D341Med (cell line): Measurements from ENCODE around the gene SPRYD3.

ENCODE experiments used
- DNase-seq: peaks from one replicate; pipeline ENCODE4 v3.0.0; 2012; ENCODE audit warnings: low spot score

Gene SPRYD3

GRCh38 chr12:53063708-53064612 is 15.2 kb downstream of the SPRYD3 start:
- no peak for DNase-seq

DNA sequence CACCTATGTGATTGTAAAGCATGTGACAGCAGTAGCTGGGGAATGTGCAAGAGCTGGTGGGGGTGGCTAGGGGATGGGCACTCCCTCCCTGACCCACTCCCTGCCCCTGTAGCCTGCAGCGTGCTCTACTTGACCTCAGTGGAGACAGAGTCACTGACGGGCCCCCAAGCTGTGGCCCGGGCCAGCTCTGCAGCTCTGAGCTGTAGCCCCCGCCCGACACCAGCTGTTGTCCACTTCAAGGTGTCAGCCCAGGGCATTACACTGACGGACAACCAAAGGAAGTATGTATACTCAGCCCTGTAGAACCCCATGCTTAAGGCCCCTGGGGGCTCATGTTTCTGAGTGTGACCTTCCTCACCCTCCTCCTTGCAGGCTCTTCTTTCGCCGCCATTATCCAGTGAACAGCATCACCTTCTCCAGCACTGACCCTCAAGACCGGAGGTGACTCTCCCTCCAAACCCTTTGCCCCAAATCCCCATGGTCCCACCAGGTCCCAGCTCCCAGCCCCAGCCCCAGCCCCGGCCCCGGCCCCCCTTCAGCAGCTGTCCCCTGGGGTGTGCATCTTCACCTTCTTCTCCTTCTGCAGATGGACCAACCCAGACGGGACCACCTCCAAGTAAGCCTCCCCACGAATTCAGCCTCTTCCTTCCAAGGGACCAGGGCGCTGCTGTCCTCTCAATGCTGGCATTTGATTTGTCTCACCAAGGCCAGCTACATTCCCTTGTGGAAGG is 16.0 kb downstream of the SPRYD3 start:
- DNase-seq = no peak

DNA sequence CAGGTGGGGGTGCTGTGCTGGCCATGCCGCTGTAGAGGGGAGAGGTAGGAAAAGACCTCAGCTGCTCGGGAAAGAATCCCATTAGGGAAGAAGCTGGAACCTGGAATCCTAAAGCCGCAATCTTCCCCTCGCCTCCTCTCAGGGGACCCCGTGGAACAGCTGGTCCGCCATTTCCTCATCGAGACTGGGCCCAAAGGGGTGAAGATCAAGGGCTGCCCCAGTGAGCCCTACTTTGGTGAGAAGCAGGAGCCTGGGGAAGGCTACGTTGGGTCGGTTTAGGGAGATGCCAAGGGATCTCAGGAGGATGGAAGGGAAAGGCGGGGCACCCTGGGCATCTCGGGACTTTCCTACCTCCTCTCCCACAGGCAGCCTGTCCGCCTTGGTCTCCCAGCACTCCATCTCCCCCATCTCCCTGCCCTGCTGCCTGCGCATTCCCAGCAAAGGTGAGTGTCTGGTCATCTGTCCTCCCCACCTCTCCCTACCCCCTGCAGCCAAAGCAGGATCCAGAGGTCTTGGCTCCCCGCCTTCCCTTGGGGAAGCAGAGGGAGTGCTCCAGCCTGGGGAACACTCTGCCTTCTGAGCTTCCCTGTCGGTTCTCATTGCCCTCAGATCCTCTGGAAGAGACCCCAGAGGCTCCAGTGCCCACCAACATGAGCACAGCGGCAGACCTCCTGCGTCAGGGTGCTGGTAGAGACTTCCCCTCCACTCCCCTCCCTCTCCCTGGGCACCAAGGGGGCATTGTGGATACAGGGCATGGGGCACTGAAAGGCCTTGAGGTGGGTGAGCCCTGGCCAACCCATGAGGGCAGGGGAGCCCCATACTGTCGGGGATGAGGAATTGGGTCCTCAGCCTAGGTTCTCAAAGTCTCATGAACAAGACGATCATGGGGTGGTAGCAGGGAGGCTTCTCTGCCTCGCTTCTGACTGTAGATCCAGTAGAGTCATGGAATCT is 16.9 kb downstream of the SPRYD3 start:
- DNase-seq = no peak

DNA sequence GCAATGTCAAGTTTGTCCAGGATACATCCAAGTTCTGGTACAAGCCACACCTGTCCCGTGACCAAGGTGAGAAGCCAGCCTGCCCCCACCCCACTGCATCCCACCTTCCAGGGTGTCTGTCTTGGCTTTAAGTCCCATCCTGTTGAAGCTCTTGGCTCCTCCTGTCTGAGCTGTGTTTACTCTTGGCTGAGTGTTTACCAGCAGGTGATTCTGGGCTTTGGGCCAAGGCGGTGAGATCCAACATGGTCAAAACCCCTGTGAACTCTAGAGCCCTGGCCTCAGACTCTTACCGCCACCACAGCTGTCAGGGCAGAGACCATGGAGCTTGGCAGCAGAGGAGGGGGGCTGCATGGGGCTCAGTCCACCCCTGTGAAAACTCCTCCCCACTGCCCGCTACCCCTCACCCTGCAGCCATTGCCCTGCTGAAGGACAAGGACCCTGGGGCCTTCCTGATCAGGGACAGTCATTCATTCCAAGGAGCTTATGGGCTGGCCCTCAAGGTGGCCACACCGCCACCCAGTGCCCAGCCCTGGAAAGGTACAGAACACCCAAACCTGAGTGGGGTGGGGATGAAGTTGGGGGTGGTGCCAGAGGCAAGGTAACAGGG is 17.7 kb downstream of the SPRYD3 start:
- DNase-seq = no peak

GRCh38 chr12:53060721-53061276 is 18.4 kb downstream of the SPRYD3 start:
- DNase-seq = no peak

DNA sequence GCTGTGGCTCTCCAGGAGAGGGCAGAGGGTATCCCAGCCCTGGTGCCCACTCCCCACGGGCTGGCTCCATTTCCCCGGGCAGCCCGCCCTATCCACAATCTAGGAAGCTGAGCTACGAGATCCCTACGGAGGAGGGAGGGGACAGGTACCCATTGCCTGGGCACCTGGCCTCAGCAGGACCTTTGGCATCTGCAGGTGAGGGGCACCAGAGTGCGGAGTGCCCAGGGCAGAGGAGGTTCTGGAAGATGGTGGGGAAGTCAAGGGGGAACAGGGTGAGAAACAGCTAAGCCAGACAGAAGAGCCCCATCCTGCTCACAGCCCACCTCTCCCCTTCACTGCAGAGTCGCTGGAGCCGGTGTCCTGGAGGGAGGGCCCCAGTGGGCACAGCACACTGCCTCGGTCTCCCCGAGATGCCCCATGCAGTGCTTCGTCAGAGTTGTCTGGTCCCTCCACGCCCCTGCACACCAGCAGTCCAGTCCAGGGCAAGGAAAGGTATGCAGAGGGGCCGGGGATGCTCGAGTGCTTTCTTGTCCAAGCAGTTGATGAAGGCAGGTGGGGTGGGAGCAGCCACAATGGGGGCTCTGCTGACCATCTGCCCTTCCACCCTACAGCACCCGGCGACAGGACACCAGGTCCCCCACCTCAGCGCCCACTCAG is 19.0 kb downstream of the SPRYD3 start:
- DNase-seq = no peak

DNA sequence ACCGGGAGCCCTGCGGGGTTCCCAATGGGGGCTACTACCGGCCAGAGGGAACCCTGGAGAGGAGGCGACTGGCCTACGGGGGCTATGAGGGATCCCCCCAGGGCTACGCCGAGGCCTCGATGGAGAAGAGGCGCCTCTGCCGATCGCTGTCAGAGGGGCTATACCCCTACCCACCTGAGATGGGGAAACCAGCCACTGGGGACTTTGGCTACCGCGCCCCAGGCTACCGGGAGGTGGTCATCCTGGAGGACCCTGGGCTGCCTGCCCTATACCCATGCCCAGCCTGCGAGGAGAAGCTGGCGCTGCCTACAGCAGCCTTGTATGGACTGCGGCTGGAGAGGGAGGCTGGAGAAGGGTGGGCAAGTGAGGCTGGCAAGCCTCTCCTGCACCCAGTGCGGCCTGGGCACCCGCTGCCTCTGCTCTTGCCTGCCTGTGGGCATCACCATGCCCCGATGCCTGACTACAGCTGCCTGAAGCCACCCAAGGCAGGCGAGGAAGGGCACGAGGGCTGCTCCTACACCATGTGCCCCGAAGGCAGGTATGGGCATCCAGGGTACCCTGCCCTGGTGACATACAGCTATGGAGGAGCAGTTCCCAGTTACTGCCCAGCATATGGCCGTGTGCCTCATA is 19.6 kb downstream of the SPRYD3 start:
- DNase-seq = peak; percentile 22

- no peak for DNase-seq
Observed at GRCh38 chr12:53058674-53059433, 20.3 kb downstream of the SPRYD3 start.

DNA sequence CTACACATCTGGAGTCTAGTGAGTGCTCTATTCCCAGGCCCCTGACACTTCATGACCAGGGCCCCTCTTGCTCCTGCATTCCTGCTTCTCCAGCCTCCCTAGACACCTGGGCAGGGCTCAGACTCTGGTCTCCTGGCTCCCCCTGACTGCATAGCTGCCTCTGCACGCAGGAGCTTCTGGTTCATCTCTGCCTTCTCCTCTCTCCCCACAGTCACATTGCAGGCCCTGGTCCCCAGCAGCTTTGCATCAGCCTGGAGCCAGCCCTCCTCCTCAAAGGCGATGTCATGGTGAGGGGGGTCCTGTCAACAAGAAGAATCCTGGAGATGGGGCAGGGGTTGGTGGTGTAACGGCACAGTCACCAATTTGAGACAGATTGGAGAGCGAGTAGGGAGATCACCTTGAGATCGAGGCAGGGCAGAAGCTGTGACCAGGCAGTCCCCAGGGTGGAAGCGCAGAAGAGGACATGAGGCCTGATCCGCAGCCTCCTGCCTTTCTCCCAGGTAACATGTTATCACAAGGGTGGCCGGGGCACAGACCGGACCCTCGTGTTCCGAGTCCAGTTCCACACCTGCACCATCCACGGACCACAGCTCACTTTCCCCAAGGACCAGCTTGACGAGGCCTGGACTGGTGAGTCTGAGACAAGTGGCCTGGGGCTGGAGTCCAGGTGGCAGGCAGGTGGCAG is 21.2 kb downstream of the SPRYD3 start:
- DNase-seq = no peak

DNA sequence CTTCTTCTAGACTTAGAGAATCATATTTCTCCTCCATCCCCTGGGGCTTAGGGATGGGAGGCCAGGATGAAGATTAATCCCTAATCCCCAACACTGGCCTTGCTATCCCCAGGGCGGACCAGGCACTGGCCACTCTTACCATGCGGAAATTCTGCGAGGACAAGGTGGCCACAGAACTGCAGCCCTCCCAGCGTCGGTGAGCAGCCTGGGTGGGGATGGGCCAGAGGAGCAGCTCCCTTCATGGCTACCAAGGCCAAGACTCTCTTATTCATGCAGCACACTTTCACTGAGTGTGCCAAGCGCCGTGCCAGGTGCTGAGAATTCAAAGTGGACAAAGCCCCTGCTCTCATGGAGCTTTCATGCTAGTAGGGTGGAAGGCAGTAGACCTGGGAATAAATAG is 22.3 kb downstream of the SPRYD3 start:
- DNase-seq = no peak

DNA sequence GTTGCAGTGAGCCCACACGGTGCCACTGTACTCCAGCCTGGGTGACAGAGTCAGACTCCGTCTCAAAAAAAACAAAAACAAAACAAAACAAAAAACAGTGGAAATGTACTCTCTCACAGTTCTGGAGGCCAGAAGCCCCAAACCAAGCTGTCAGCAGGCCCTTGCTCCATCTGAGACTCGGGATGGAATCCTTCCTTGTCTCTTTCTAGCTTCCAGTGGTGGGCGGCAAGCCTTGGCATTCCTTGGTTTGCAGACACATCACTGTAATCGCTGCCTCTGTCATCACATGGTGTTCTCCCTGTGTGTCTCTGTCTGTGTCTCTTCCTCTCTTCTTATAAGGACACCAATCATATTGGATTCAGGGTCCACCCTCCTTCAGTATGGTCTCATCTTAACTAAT is 22.9 kb downstream of the SPRYD3 start:
- no peak for DNase-seq

- no peak for DNase-seq
Observed at GRCh38 chr12:53055471-53056266, 23.5 kb downstream of the SPRYD3 start.

DNA sequence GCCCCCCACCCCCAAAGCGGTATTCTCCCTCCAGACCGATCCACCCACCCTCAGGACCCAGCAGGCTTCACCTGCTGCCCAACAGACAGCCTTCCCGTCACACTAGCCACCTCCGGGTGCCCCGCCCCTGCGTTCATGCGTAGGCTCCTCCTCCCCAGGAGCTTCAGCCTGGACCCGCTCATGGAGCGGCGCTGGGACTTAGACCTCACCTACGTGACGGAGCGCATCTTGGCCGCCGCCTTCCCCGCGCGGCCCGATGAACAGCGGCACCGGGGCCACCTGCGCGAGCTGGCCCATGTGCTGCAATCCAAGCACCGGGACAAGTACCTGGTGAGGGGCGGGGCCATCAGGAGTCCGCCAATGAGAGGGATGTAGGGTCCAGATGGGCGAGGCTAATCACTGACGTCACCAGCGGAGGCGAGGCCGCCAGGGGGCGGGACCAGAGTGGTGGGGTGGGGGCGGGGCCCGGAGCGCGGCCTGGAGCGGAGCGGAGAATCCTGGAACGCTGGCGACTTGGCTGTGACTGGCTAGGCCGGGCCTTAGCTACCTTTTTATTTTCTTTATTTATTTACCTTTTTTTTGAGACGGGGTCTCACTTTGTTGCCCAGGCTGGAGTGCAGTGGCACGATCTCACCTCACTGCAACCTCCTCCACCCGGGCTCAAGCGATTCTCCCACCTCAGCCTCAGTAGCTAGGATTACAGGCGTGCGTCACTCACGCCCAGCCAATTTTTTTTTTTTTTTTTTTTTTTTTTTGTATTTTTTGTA is 24.9 kb downstream of the SPRYD3 start:
- DNase-seq = peak; percentile 97

DNA sequence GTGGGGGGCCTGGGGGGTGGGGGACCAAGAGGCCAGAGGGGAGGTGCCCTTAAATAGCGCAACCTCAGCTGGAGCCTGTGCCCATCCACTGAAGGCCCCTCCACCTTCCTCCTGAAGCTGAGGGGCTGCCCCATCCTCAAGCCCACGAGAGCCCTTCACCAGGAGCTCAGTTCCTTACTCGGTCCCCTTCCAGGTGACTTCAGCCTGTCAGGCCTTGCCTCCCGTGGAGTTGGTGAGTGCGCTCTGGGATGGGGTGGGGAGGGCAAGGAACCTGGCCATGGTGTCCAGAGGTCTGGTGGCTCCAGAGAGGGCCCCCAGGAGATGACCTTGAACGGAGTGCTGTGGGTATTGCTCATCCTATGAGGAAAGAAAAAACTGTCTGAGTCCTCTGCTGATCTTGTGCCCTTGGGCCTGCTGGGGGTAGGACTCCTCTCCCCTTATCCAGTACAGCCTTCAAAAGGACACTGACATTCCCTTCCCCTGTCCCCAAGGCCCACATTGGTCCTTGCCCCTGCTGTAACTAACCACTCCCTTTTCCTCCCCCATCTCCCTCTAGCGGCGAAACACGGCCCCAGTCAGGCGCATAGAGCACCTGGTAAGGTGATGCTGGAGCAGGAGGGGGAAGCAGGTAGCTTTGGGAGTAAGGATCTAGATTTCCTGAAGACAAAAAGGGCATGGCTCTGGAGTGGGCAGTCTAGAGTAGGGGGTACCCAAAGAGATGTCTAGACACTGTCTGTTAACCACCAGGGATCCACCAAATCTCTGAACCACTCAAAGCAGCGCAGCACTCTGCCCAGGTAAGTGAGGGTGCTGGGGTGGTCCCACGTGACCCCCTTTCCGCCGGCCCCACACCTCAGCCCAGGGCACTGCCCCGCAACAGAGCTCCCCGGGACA is 25.7 kb downstream of the SPRYD3 start:
- DNase-seq = no peak

- DNase-seq = peak; percentile 13
Observed at GRCh38 chr12:53052419-53053217, 26.6 kb downstream of the SPRYD3 start.
